H9 (cell line): Measurements from ENCODE around the gene EDC3. TPM values are rescaled to one million over a fixed set of nuclear protein-coding genes. Genes with fewer than 3 reads are reported as not detected.

Source experiments
- DNase-seq: peaks from one replicate; pipeline ENCODE4 v3.0.0-alpha.2; 2017
- H2AFZ ChIP-seq: one replicate; pipeline ENCODE4 v1.6.1; 2013; ENCODE audit warnings: mild to moderate bottlenecking, low read length, control low read depth, moderate library complexity
- H2AK5ac ChIP-seq: 2 replicates; pipeline ENCODE4 v1.6.1; 2013; ENCODE audit warnings: low read length, control low read depth, mixed read lengths; ENCODE audit not compliant: insufficient read length
- H2BK120ac ChIP-seq: one replicate; pipeline ENCODE4 v1.6.1; 2013; ENCODE audit warnings: low read depth, mild to moderate bottlenecking, low read length, control low read depth, inconsistent platforms; ENCODE audit not compliant: poor library complexity, severe bottlenecking
- H2BK12ac ChIP-seq: 2 replicates; pipeline ENCODE4 v1.6.1; 2013; ENCODE audit warnings: low read length, control low read depth, mixed read lengths, low read depth; ENCODE audit not compliant: insufficient read length
- H2BK15ac ChIP-seq: 2 replicates; pipeline ENCODE4 v1.6.1; 2013; ENCODE audit warnings: low read depth, low read length, control low read depth
- H2BK20ac ChIP-seq: one replicate; pipeline ENCODE4 v1.6.1; 2013; ENCODE audit warnings: low read depth, mild to moderate bottlenecking, low read length, control low read depth, inconsistent platforms; ENCODE audit not compliant: poor library complexity, severe bottlenecking
- H2BK5ac ChIP-seq: 2 replicates; pipeline ENCODE4 v1.6.1; 2013; ENCODE audit warnings: low read length, control low read depth, mixed read lengths; ENCODE audit not compliant: insufficient read length
- H3K14ac ChIP-seq: 2 replicates; pipeline ENCODE4 v1.6.1; 2013; ENCODE audit warnings: low read length, control low read depth; ENCODE audit not compliant: insufficient read depth
- H3K18ac ChIP-seq: 2 replicates; pipeline ENCODE4 v1.6.1; 2013; ENCODE audit warnings: low read depth, mild to moderate bottlenecking, mixed read lengths, low read length, control low read depth; ENCODE audit not compliant: insufficient read length
- H3K23ac ChIP-seq: 2 replicates; pipeline ENCODE4 v1.6.1; 2013; ENCODE audit warnings: low read length, control low read depth, mixed read lengths, low read depth; ENCODE audit not compliant: insufficient read length
- H3K23me2 ChIP-seq: 2 replicates; pipeline ENCODE4 v1.6.1; 2013; ENCODE audit warnings: low read depth, mild to moderate bottlenecking, mixed read lengths, low read length, control low read depth; ENCODE audit not compliant: insufficient read length, poor library complexity, severe bottlenecking
- H3K27ac ChIP-seq: 2 replicates; pipeline ENCODE4 v1.5.1; 2013; ENCODE audit warnings: low read length, control low read depth, mixed read lengths, low read depth; ENCODE audit not compliant: insufficient read length
- H3K27me3 ChIP-seq: 2 replicates; pipeline ENCODE4 v1.6.1; 2013; ENCODE audit warnings: low read length, control low read depth, inconsistent platforms; ENCODE audit not compliant: insufficient read depth
- H3K4ac ChIP-seq: 2 replicates; pipeline ENCODE4 v1.6.1; 2013; ENCODE audit warnings: low read depth, mild to moderate bottlenecking, control low read depth, inconsistent platforms, low read length, moderate library complexity
- H3K4me1 ChIP-seq: 2 replicates; pipeline ENCODE4 v1.6.1; 2013; ENCODE audit warnings: low read length, control low read depth, inconsistent platforms; ENCODE audit not compliant: insufficient read depth
- H3K4me2 ChIP-seq: 2 replicates; pipeline ENCODE4 v1.6.1; 2013; ENCODE audit warnings: low read length, control low read depth, mixed read lengths; ENCODE audit not compliant: insufficient read length, insufficient read depth
- H3K56ac ChIP-seq: 2 replicates; pipeline ENCODE4 v1.6.1; 2013; ENCODE audit warnings: low read depth, mild to moderate bottlenecking, mixed read lengths, low read length, control low read depth; ENCODE audit not compliant: insufficient read length
- H3K79me1 ChIP-seq: 2 replicates; pipeline ENCODE4 v1.6.1; 2013; ENCODE audit warnings: low read depth, mild to moderate bottlenecking, moderate library complexity, low read length, control low read depth, inconsistent platforms; ENCODE audit not compliant: insufficient read depth, poor library complexity, severe bottlenecking
- H3K79me2 ChIP-seq: 2 replicates; pipeline ENCODE4 v1.6.1; 2013; ENCODE audit warnings: low read length, control low read depth, inconsistent platforms; ENCODE audit not compliant: insufficient read depth
- H3K9ac ChIP-seq: 2 replicates; pipeline ENCODE4 v1.6.1; 2013; ENCODE audit warnings: low read length, control low read depth, mixed read lengths; ENCODE audit not compliant: insufficient read length; ENCODE audit errors: extremely low read depth
- H3K9me3 ChIP-seq: one replicate; pipeline ENCODE4 v1.6.1; 2013; ENCODE audit warnings: low read depth, low read length, inconsistent platforms; ENCODE audit not compliant: control insufficient read depth
- H3T11ph ChIP-seq: one replicate; pipeline ENCODE4 v1.6.1; 2013; ENCODE audit warnings: mild to moderate bottlenecking, low read length, control low read depth, inconsistent platforms
- H4K20me1 ChIP-seq: one replicate; pipeline ENCODE4 v1.6.1; 2013; ENCODE audit not compliant: control insufficient read depth, insufficient read length, insufficient read depth
- H4K5ac ChIP-seq: 2 replicates; pipeline ENCODE4 v1.6.1; 2013; ENCODE audit warnings: low read depth, mild to moderate bottlenecking, mixed read lengths, low read length, control low read depth; ENCODE audit not compliant: insufficient read length
- H4K8ac ChIP-seq: replicated peaks from 2 replicates; pipeline ENCODE4 v1.6.1; 2013; ENCODE audit warnings: low read length, control low read depth, mixed read lengths, low read depth; ENCODE audit not compliant: insufficient read length
- H4K91ac ChIP-seq: 2 replicates; pipeline ENCODE4 v1.6.1; 2013; ENCODE audit warnings: low read depth, mild to moderate bottlenecking, moderate library complexity, mixed read lengths, low read length, control low read depth; ENCODE audit not compliant: insufficient read length
- H3K27ac Mint-ChIP-seq, 3 experiments: 2 replicates in 2 of 3; 3 replicates in 1 of 3; pipeline ENCODE4 v1.8.0; 2020 to 2021; ENCODE audit warnings: mixed read lengths in 3 of 3, mild to moderate bottlenecking in 1 of 3, moderate library complexity in 1 of 3
- H3K27me3 Mint-ChIP-seq: 2 replicates; pipeline ENCODE4 v1.8.0; 2021; ENCODE audit warnings: low read depth, mild to moderate bottlenecking, moderate library complexity, mixed read lengths
- H3K36me3 Mint-ChIP-seq, 3 experiments: 2 replicates in 2 of 3; 3 replicates in 1 of 3; pipeline ENCODE4 v1.8.0; 2020 to 2021; ENCODE audit warnings: low read depth in 3 of 3, mixed read lengths in 3 of 3; ENCODE audit not compliant: insufficient read depth in 1 of 3
- H3K4me1 Mint-ChIP-seq, 2 experiments: 2 replicates each; pipeline ENCODE4 v1.8.0; 2020; ENCODE audit warnings: mixed read lengths in 2 of 2
- H3K4me3 Mint-ChIP-seq, 2 experiments: 2 replicates in 1 of 2; 3 replicates in 1 of 2; pipeline ENCODE4 v1.8.0; 2020 to 2021; ENCODE audit warnings: mild to moderate bottlenecking in 2 of 2, mixed read lengths in 2 of 2, moderate library complexity in 1 of 2
- H3K9me3 Mint-ChIP-seq, 2 experiments: 2 replicates in 1 of 2; 3 replicates in 1 of 2; pipeline ENCODE4 v1.8.0; 2020; ENCODE audit warnings: mild to moderate bottlenecking in 2 of 2, mixed read lengths in 2 of 2, moderate library complexity in 1 of 2
- WGBS: extraction: QIAGEN DNeasy Blood & Tissue Kit; methylation state at CpG from one replicate; pipeline ENCODE4 v1.1.7; 2013; ENCODE audit warnings: missing lambda C conversion rate, low lambda C conversion rate, mixed read lengths; ENCODE audit not compliant: insufficient read length; ENCODE audit errors: extremely low coverage; 5-methylcytosine and 5-hydroxymethylcytosine counted together
- total RNA-seq: library from RNA; stranded (reverse); gene quantifications from 2 replicates; pipeline ENCODE4 v1.2.1, GENCODE V29; 2021
- TF ChIP-seq, protein P1 (sequence below): fragments of 200-600 bp; sonication (generic); conservative IDR thresholded peaks from 3 replicates; pipeline ENCODE4 v1.8.0; 2021; ENCODE audit warnings: antibody characterized with exemption, mild to moderate bottlenecking

Gene EDC3
- total RNA-seq, 1 experiment from 2014 or later, result 60.5 TPM

DNA sequence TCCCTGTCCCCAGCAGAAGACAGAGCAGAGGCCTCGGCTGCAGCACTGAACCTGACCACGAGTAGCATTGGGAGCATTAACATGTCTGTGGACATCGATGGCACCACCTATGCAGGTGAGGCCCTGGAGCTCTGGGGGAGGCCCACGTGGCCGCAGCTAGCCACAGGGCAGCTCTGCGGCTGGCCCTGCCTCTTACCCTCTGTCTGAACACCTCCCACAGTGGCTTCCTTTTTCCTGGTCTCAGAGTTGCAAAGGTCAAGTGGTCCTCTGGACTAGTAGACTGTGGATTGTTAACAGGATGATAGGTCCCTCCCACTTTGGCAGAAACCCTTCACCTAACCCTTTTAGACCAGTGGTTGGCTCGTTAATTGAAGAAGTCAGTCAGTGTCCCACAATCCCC lies 102.7 kb downstream of the EDC3 start:
- Histone ChIP-seq H4K5ac (no peak overlapping the region), H4K91ac (no peak overlapping the region), H3K27ac (no peak overlapping the region), H2BK20ac (no peak overlapping the region), H3K79me2 (no peaks in the 10 kb centered on the region), H3K27me3 (no peaks in the 10 kb centered on the region), H3K14ac (no peak overlapping the region), H3K56ac (no peak overlapping the region), H2AFZ (no peak overlapping the region), H3K4me2 (no peak overlapping the region), H2BK12ac (no peak overlapping the region), H3K23me2 (no peaks in the 10 kb centered on the region), H3K79me1 (no peaks in the 10 kb centered on the region), H2BK120ac (no peak overlapping the region), H3K4me1 (0 out of 2 replicates have a peak, but pooled peaks cover 1% of the 10 kb centered on the region), H3K18ac (no peak overlapping the region), H3K23ac (no peak overlapping the region), H3K4ac (no peak overlapping the region), H2BK15ac (no peak overlapping the region), H3K9ac (no peak overlapping the region), H4K8ac (no peak overlapping the region), H3T11ph (no peak overlapping the region), H3K9me3 (no peaks in the 10 kb centered on the region), H4K20me1 (no peaks in the 10 kb centered on the region), H2AK5ac (no peak overlapping the region), H2BK5ac (no peak overlapping the region)
- H3K36me3 Mint-ChIP-seq, result peaks cover 54 to 86% (median 74%) of the 10 kb centered on the region in 3 experiments
- H3K4me3 Mint-ChIP-seq, result no peak overlapping the region
- H3K9me3 Mint-ChIP-seq, result no peaks in the 10 kb centered on the region
- TF ChIP-seq, protein P1, sequence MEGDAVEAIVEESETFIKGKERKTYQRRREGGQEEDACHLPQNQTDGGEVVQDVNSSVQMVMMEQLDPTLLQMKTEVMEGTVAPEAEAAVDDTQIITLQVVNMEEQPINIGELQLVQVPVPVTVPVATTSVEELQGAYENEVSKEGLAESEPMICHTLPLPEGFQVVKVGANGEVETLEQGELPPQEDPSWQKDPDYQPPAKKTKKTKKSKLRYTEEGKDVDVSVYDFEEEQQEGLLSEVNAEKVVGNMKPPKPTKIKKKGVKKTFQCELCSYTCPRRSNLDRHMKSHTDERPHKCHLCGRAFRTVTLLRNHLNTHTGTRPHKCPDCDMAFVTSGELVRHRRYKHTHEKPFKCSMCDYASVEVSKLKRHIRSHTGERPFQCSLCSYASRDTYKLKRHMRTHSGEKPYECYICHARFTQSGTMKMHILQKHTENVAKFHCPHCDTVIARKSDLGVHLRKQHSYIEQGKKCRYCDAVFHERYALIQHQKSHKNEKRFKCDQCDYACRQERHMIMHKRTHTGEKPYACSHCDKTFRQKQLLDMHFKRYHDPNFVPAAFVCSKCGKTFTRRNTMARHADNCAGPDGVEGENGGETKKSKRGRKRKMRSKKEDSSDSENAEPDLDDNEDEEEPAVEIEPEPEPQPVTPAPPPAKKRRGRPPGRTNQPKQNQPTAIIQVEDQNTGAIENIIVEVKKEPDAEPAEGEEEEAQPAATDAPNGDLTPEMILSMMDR, result no peak
- WGBS, result no CpG with 5 or more reads among the region's 7 CpGs
- H3K4me1 Mint-ChIP-seq, result peaks cover 10 to 17% of the 10 kb centered on the region in 2 experiments
- DNase-seq, result no peak
- no peak overlapping the region for H3K27ac Mint-ChIP-seq
- no peaks in the 10 kb centered on the region for H3K27me3 Mint-ChIP-seq
